DMS114 treated with DMSO at 0.1 percent for 48 hours (cell line): ENCODE measurements around the gene RNU1-3.
"Not testable (repeated sequence)": the region's sequence is repeated elsewhere in the genome, so short reads cannot be mapped to it uniquely, and the experiment has no call there.

ENCODE experiments used
- DNase-seq: peaks from one replicate; lab custom pipeline; 2025; ENCODE audit not compliant: unreplicated experiment; lab: John Stamatoyannopoulos, UW

Gene RNU1-3

GRCh38 chr1:16623337-16623736 lies 43.4 kb downstream of the RNU1-3 start:
- not testable (repeated sequence) for DNase-seq

DNA sequence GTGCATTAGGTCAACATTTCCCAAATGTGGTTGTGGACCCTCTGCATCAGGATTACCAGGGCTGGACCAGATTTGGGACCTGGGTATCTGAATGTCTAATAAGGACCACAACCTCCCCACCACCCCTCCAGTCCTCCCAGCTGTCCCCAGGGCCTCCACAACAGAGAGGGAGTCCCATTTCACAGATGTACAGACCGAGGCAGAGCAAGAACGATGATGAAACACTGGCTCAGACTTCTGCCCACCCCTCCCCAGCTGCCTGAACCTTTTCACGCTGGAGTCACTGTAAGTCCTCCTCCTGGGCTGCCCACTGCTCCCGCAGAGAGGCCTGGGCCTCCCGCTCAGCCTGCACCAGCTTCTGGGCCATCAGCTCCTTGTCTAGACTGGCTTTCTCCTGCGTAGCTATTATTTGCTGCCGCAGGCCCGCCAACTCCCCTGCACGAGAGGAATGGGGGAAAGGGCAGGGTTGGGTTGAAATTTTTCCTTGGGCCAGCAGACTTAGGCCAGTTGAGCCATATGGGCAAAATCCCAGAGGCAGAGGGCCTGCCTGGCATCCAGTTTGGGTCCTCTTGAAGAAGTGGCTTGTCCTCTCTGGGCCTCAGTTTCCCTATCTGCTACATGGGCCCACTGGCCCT lies 45.0 kb downstream of the RNU1-3 start:
- not testable (repeated sequence) for DNase-seq

DNA sequence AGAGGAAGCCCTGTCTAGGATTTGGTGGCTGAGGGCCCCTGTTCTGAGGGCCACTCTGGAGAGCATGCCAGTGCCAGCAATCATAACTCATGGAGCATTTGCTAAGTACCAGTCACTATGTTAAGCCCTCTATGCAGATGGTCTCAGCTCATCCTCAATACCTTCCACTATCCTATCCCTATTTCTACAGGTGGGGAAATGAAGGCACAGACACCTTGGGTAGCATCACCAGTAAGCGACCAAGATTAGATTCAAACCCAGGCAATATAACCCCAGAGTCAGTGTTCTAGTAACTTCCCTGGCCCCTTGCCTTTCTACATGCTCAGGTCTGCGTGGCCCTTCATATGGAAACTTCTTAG lies 45.5 kb downstream of the RNU1-3 start:
- no peak for DNase-seq

DNA sequence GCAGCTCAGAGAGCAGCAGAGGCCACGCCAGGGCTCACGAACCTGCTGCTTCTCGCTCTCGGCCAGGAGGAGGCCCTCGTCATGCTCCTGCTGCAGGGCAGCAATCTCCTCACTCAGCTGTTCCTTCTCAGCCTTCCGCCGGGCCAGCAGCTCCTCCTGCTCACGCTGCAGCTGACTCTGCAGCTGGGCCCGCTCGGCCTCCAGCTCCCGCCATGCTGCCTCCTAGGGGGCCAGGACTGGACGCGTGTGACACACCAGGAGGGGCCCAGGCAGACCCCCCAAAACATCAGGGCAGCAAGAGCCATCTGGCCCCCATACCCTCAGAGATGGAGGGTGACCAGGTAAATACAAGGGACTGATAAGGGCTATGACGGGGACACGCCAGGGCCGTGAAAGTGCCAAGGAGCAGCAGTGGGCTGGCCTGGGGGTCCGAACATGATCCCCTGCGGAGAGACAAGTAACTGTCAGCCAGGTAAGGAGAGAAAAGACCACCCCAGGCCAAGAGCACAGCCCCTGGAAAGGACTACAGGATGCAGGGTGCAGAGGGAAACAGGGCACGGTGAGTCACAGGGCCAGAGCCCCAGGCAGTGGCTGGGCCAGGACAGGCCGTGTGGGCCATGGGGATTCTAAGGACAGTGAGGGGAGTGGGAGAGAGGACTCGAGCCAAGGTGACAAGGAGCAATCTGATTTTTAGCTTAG lies 46.8 kb downstream of the RNU1-3 start:
- not testable (repeated sequence) for DNase-seq

DNA sequence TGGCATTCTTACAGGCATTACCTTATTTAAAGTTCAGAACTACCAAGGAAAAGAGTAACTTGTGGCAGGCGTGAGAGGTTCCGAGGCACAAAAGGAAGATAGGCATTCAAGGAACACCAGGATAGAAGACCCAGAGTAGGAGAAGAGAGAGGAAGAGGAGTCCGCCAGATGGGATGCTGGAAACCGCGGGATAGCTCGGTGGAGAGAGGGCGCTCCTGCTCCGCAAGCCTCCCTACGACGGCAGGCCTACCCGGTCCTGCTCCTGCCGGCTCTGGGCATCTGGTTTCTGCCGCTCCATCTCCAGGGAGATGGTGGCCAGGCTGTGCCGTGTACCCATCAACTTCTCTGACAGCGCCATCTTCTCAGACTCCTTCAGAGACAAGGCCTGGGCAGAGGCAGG lies 48.0 kb downstream of the RNU1-3 start:
- no peak for DNase-seq

GRCh38 chr1:16617778-16618580 lies 48.8 kb downstream of the RNU1-3 start:
- DNase-seq = no peak

GRCh38 chr1:16617114-16617631 lies 49.6 kb downstream of the RNU1-3 start:
- DNase-seq = no peak
